ENCODE results near the gene TP73. TPM values are rescaled to one million over a fixed set of nuclear protein-coding genes. Genes with fewer than 3 reads are reported as not detected.
A peak's percentile ranks its signal among the peaks of the same experiment; 100 is the strongest.
"Not testable (repeated sequence)": the region's sequence is repeated elsewhere in the genome, so short reads cannot be mapped to it uniquely, and the experiment has no call there.

The TP73 gene
- total RNA-seq, 1 donor, result not detected

GRCh38 chr1:3618881-3619671, 33.2 kb upstream of the TP73 start:
- H3K4me3 ChIP-seq (ENCODE audit: low read depth, low read length), result no peak overlapping the region
- DNase-seq (ENCODE audit: low read depth), result peak; percentile 82
- TF ChIP-seq, protein P1, sequence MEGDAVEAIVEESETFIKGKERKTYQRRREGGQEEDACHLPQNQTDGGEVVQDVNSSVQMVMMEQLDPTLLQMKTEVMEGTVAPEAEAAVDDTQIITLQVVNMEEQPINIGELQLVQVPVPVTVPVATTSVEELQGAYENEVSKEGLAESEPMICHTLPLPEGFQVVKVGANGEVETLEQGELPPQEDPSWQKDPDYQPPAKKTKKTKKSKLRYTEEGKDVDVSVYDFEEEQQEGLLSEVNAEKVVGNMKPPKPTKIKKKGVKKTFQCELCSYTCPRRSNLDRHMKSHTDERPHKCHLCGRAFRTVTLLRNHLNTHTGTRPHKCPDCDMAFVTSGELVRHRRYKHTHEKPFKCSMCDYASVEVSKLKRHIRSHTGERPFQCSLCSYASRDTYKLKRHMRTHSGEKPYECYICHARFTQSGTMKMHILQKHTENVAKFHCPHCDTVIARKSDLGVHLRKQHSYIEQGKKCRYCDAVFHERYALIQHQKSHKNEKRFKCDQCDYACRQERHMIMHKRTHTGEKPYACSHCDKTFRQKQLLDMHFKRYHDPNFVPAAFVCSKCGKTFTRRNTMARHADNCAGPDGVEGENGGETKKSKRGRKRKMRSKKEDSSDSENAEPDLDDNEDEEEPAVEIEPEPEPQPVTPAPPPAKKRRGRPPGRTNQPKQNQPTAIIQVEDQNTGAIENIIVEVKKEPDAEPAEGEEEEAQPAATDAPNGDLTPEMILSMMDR (IDR thresholded peaks at IDR 0.05; ENCODE audit: insufficient read depth, low read depth, low read length), result peak; percentile 79

- no peak overlapping the region for H3K4me3 ChIP-seq (ENCODE audit: low read depth, low read length)
- TF ChIP-seq, protein P1 (IDR thresholded peaks at IDR 0.05; ENCODE audit: insufficient read depth, low read depth, low read length), result no peak
- DNase-seq (ENCODE audit: low read depth), result no peak
These were observed 31.6 kb upstream of the TP73 start for GRCh38 chr1:3620708-3621107.

GRCh38 chr1:3621151-3621671, 31.1 kb upstream of the TP73 start:
- not testable (repeated sequence) for H3K4me3 ChIP-seq (ENCODE audit: low read depth, low read length); DNase-seq (ENCODE audit: low read depth)
- TF ChIP-seq, protein P1 (IDR thresholded peaks at IDR 0.05; ENCODE audit: insufficient read depth, low read depth, low read length), result peak; percentile 61

- not testable (repeated sequence) for H3K4me3 ChIP-seq (ENCODE audit: low read depth, low read length)
These were observed 30.2 kb upstream of the TP73 start for GRCh38 chr1:3622102-3622501.

GRCh38 chr1:3623441-3624199, 28.7 kb upstream of the TP73 start:
- H3K4me3 ChIP-seq (ENCODE audit: low read depth, low read length), result peak overlapping the region; percentile 75
- TF ChIP-seq, protein P1 (IDR thresholded peaks at IDR 0.05; ENCODE audit: insufficient read depth, low read depth, low read length), result no peak
- no peak for DNase-seq (ENCODE audit: low read depth)

More at GRCh38 chr1:3622102-3622501, 30.2 kb upstream of the TP73 start:
- DNase-seq (ENCODE audit: low read depth), result not testable (repeated sequence)

DNA sequence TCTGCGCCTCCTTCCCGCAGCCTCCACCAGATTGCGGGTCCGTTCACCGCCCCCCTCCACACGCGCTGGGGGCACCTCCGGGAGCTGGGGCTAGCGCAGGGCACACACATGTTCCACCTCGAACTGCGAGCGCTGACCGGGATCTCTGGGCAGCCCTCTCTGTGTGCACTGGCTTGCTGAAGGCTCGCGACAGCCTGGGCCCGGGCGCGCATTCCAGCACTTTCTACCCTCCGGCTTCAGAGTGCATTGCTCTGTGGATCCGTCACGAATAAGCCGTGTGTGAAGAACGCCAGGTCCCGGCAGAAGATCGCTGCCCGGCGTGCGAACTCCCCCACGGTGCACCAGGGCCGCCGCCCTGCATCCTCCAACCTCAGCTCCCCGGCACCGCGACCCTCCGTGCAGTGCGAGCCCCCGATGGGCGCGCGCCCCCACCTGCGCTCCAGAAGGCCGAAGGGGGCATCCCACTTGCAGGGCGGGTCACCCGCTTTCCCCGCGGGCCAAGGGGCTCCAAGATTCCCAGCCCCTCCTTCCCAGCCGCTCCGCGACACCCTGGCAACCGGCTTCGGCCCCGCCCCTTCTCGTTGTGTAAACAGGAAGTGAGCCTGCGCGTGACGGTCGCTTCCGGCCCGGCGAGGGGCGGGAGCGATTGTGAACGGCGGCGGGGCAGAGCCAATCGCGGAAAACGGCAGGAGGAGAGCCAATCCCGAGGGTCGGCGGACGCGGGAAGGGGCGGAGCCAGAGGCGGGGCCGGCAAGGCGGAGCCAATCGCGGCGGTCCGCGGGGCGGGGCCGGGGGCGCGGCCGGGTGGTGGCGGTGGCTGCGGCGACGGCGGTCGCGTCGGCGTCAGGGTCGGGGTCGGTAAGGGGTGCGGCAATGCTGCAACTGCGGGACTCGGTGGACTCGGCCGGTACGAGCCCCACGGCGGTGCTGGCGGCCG, 27.8 kb upstream of the TP73 start, which contains the start of gene TPRG1L:
Gene TPRG1L, plus strand, starts transcription at position 816 of the 937 bp plus-strand sequence. Its CDS starts 58 bp downstream, at position 874.
- DNase-seq (ENCODE audit: low read depth), result peak; percentile 95
- TF ChIP-seq, protein P1 (IDR thresholded peaks at IDR 0.05; ENCODE audit: insufficient read depth, low read depth, low read length), result no peak
- H3K4me3 ChIP-seq (ENCODE audit: low read depth, low read length), result peak within 1 kb of the TSS; percentile 75
